GM15510 (cell line): Measurements from ENCODE around the gene PLAGL1.

Experiments
- POLR2A ChIP-seq: IDR thresholded peaks from 3 replicates; pipeline ENCODE4 v1.6.1; 2011; ENCODE audit warnings: borderline replicate concordance; ENCODE audit not compliant: insufficient read length; ENCODE audit errors: extremely low read depth

PLAGL1 gene

DNA sequence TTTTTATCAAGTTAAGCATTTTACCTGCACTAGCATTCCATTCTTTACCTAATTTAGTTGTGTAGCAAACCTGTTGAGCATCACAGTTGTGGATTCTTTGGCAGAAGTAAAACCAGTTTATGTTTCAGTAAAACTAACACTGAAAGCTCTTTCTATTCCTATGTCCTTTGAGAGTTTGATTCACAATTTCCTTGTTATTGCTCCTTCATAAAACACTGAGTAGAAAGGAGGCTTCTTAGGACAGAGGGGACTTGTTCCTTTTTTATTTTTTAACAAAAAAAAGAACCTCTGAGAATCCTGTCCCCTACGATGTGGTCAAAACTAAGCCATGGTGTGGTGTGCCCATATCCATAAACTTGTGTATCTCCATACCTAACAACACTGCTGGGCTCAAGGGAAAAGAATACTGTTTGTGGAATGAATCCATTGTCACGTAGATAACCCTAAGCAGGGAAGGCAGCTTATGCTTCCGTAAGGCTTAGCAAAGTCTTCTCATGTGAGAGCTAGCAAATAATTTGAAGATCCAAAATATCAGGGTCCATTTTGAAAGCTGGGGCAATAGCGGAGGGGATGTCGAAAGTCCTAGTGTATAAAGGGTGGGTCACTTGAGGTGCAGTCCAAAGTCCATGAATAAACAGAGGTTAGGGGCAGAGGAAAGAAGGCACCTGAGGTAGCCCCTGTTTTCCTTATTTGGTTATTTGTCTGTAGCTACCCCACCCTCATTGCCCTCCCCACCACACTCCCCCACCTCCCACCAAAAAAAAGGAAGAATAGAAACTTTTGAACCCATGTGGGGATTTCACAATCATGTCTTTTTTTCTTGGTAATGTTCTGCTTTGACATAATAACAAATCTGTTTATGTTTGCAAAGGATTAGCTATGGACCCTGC lies 71.0 kb downstream of the PLAGL1 start:
- TF ChIP-seq POLR2A, result no peak

DNA sequence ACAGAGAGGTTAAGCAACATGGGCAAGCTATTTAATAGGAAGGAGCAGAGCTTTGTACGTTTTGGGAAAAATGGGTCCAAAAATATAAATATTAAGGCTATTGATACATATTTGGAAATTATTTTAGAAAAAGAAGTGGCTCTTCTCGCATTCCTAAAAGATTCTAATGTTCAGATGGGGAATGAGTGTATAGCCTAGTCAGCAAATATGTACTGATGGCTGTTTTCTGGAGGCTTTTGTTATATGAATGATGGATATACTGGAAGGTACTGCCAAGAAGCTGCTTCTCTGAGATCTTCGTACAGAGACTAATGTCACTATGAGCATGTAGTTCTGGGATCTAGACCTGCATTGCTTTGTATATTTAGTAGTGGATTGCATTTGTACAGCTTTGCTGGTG lies 71.7 kb downstream of the PLAGL1 start:
- TF ChIP-seq POLR2A, result no peak

- no peak for TF ChIP-seq POLR2A
These were observed 73.2 kb downstream of the PLAGL1 start for GRCh38 chr6:143934867-143935266.

GRCh38 chr6:143934331-143934730 lies 73.7 kb downstream of the PLAGL1 start:
- no peak for TF ChIP-seq POLR2A

GRCh38 chr6:143929975-143930374 lies 78.1 kb downstream of the PLAGL1 start:
- TF ChIP-seq POLR2A, result no peak

- TF ChIP-seq POLR2A, result no peak
These were observed 79.2 kb downstream of the PLAGL1 start for GRCh38 chr6:143928853-143929252.

- TF ChIP-seq POLR2A, result no peak
These were observed 95.4 kb downstream of the PLAGL1 start for GRCh38 chr6:143912671-143913070.

GRCh38 chr6:143911028-143911427 lies 97.0 kb downstream of the PLAGL1 start:
- no peak for TF ChIP-seq POLR2A

DNA sequence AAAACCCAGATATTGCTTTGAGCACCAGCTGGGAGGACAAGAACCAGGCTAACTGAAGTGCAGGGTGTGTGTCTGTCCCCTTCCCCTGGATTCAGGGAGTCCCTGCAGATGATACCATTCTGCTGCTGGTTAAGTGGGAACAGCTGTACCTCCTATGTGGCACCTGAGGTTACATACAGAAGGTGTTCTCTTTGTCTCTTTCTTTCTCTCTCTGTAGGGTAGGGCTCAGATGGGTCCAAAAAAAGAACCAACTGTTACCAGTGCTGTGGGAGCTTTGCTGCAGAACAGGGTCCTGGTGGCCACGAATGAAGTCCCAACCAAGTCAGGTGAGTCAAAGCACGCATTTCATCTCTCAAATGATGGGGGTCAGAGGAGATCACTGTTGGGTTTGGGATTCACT lies 105.2 kb downstream of the PLAGL1 start:
- TF ChIP-seq POLR2A, result no peak

DNA sequence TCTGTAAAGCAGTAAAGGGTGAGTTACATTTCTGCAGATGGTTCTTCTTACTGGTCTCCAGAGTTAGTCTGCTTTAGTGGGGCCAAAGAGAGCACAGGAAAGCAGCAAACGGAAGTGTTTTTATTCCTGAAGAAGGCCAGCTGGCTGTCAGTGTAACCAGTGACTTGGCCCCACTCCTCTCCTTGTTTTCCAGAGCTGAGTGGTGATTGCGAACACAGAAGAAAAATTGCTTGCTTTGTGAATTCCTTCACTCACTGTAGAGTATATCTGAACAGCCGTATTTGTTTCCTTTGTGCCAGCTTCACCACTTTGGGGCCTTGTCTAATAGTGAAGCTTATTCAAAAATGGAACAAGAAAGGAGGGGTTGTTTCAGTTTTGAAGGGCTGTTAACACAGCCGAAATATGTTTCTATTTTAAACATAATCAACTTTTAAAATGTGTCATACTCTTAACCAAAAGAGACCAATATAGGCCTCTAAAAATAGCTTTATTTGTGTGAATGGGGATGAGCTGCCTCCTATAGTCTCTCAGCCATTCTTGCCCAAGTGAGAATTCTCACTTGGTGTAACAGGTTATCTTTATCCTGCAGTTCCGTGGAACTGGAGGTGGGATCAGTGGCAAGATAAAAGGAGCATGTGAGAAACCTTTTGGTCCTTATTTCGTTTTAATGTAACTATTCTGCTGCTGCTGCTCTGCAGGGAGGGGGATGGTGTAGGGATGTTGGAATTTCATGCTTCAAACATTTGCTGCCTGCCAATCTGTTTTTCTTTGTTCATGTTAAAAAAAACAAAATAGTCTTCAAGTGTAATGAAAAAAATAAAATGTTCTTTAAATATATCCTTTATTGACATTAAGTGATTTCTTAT lies 105.9 kb downstream of the PLAGL1 start:
- TF ChIP-seq POLR2A, result no peak

- TF ChIP-seq POLR2A, result no peak
These were observed 107.7 kb downstream of the PLAGL1 start for GRCh38 chr6:143900358-143900757.

- TF ChIP-seq POLR2A, result no peak
These were observed 111.8 kb downstream of the PLAGL1 start for GRCh38 chr6:143896126-143896860.

- no peak for TF ChIP-seq POLR2A
These were observed 113.4 kb downstream of the PLAGL1 start for GRCh38 chr6:143894655-143895054.
